Astrocyte (in vitro differentiated cells and primary cell): ENCODE measurements around the gene DRG2. TPM values are rescaled to one million over a fixed set of nuclear protein-coding genes. Genes with fewer than 3 reads are reported as not detected.

Experiments used
- DNase-seq: peaks from one replicate; pipeline ENCODE4 v3.0.0-alpha.2; 2010; ENCODE audit warnings: low read depth
- FAIRE-seq: peaks from 2 replicates; lab custom pipeline; 2011; peaks lifted over from hg19 to GRCh38; lab: Jason Lieb, UNC
- H2AFZ ChIP-seq: 2 replicates; pipeline ENCODE4 v1.6.0; 2012; ENCODE audit warnings: low read depth, low read length, inconsistent platforms
- H3K27ac ChIP-seq: 2 replicates; pipeline ENCODE4 v1.5.1; 2011; ENCODE audit warnings: low read depth, low read length, inconsistent platforms
- H3K27me3 ChIP-seq: 2 replicates; pipeline ENCODE4 v1.6.0; 2011; ENCODE audit warnings: low read length, inconsistent platforms; ENCODE audit not compliant: insufficient read depth
- H3K36me3 ChIP-seq: 2 replicates; pipeline ENCODE4 v1.5.1; 2011; ENCODE audit warnings: low read length, inconsistent platforms; ENCODE audit not compliant: insufficient read depth
- H3K4me1 ChIP-seq: 2 replicates; pipeline ENCODE4 v1.5.1; 2011; ENCODE audit warnings: low read length, inconsistent platforms; ENCODE audit not compliant: insufficient read depth
- H3K4me2 ChIP-seq: 2 replicates; pipeline ENCODE4 v1.6.0; 2012; ENCODE audit warnings: low read length, inconsistent platforms
- H3K4me3 ChIP-seq: 2 replicates; pipeline ENCODE4 v1.5.1; 2011; ENCODE audit warnings: low read depth, mild to moderate bottlenecking, low read length, inconsistent platforms; ENCODE audit not compliant: insufficient read depth
- H3K79me2 ChIP-seq: 2 replicates; pipeline ENCODE4 v1.6.0; 2012; ENCODE audit warnings: mild to moderate bottlenecking, low read length, inconsistent platforms; ENCODE audit not compliant: insufficient read depth
- H3K9ac ChIP-seq: 2 replicates; pipeline ENCODE4 v1.6.0; 2012; ENCODE audit warnings: mild to moderate bottlenecking, low read length, inconsistent platforms
- H3K9me3 ChIP-seq: 2 replicates; pipeline ENCODE4 v1.5.1; 2012; ENCODE audit warnings: low read depth, mild to moderate bottlenecking, low read length, inconsistent platforms; ENCODE audit not compliant: insufficient read depth
- H4K20me1 ChIP-seq: 2 replicates; pipeline ENCODE4 v1.6.0; 2012; ENCODE audit warnings: low read length, inconsistent platforms; ENCODE audit not compliant: insufficient read depth
- H3K27ac Mint-ChIP-seq: one replicate; pipeline ENCODE4 v1.8.0; 2021; ENCODE audit warnings: mild to moderate bottlenecking, mixed read lengths; ENCODE audit not compliant: unreplicated experiment
- H3K27me3 Mint-ChIP-seq: one replicate; pipeline ENCODE4 v1.8.0; 2021; ENCODE audit warnings: low read depth, mixed read lengths; ENCODE audit not compliant: unreplicated experiment
- H3K36me3 Mint-ChIP-seq: one replicate; pipeline ENCODE4 v1.8.0; 2021; ENCODE audit warnings: low read depth, mixed read lengths; ENCODE audit not compliant: unreplicated experiment
- H3K4me1 Mint-ChIP-seq: one replicate; pipeline ENCODE4 v1.8.0; 2021; ENCODE audit warnings: low read depth, mixed read lengths; ENCODE audit not compliant: unreplicated experiment
- H3K4me3 Mint-ChIP-seq: one replicate; pipeline ENCODE4 v1.8.0; 2021; ENCODE audit warnings: mild to moderate bottlenecking, moderate library complexity, mixed read lengths; ENCODE audit not compliant: unreplicated experiment
- H3K9me3 Mint-ChIP-seq: one replicate; pipeline ENCODE4 v1.8.0; 2021; ENCODE audit warnings: mild to moderate bottlenecking, mixed read lengths; ENCODE audit not compliant: unreplicated experiment
- EZH2 ChIP-seq: IDR thresholded peaks from 2 replicates; pipeline ENCODE4 v1.6.1; 2012; ENCODE audit warnings: mild to moderate bottlenecking, low read length, inconsistent platforms; ENCODE audit not compliant: insufficient read depth
- total RNA-seq: library from RNA; stranded (reverse); gene quantifications from 2 replicates; pipeline ENCODE4 v1.2.1, GENCODE V29; 2021
- TF ChIP-seq, protein P1 (sequence below): IDR thresholded peaks from 2 replicates; pipeline ENCODE4 v1.5.1; 2011; ENCODE audit warnings: low read depth, mild to moderate bottlenecking, inconsistent platforms, low read length, moderate library complexity; ENCODE audit not compliant: insufficient read depth

The DRG2 gene
- total RNA-seq, 1 donor from 2014 or later: 35.0 TPM

DNA sequence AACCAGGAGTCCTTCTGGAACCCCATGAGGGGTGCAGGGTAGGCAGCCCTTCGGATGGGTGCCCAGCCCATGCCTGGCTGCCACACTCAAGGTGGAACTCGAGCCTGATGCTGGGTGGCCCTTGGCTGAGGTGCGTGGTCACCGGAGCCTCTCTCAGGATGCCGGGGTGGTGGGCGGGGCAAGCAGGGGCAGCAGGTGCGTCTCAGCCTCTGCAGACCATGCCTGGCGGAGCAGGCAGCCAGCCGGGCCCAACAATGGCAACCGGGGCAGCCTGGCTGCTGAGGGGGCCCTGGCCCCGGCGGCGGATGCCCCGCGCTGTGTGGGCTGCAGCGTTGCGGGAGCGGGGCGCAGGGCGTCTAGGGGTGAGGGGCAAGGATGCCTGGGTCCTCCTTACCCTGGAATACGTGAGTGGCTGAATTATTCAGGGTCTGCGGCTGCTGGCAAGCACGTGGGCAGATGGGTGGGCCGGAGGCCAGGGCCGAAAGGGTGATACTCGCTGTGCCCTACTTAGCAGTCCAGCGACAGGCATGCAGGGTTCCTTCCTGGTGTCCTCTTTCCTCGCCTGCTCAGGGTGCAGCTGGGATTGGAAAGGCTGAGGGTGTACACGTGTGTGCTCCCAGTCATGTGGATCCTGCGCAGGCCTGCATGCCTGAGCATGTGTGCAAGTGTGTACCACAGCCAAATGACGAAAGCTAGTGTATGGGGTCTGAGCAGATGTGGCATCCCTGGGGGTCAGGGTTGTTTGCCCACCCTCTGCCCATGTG, 35.4 kb downstream of the DRG2 start:
- H3K36me3 ChIP-seq: no peaks in the 10 kb centered on the region
- no peak for FAIRE-seq
- no peak overlapping the region for H3K4me2 ChIP-seq
- H3K79me2 ChIP-seq: no peaks in the 10 kb centered on the region
- Mint-ChIP-seq H3K9me3 (peaks cover 7% of the 10 kb centered on the region), H3K4me3 (no peak overlapping the region), H3K27ac (no peak overlapping the region), H3K4me1 (no peaks in the 10 kb centered on the region), H3K27me3 (peaks cover 21% of the 10 kb centered on the region), H3K36me3 (no peaks in the 10 kb centered on the region)
- no peaks in the 10 kb centered on the region for H4K20me1 ChIP-seq
- TF ChIP-seq EZH2: no peak
- TF ChIP-seq, protein P1, sequence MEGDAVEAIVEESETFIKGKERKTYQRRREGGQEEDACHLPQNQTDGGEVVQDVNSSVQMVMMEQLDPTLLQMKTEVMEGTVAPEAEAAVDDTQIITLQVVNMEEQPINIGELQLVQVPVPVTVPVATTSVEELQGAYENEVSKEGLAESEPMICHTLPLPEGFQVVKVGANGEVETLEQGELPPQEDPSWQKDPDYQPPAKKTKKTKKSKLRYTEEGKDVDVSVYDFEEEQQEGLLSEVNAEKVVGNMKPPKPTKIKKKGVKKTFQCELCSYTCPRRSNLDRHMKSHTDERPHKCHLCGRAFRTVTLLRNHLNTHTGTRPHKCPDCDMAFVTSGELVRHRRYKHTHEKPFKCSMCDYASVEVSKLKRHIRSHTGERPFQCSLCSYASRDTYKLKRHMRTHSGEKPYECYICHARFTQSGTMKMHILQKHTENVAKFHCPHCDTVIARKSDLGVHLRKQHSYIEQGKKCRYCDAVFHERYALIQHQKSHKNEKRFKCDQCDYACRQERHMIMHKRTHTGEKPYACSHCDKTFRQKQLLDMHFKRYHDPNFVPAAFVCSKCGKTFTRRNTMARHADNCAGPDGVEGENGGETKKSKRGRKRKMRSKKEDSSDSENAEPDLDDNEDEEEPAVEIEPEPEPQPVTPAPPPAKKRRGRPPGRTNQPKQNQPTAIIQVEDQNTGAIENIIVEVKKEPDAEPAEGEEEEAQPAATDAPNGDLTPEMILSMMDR: no peak
- no peak overlapping the region for H3K9ac ChIP-seq
- H3K4me3 ChIP-seq: no peak overlapping the region
- no peaks in the 10 kb centered on the region for H3K9me3 ChIP-seq
- no peak overlapping the region for H3K27ac ChIP-seq
- no peaks in the 10 kb centered on the region for H3K4me1 ChIP-seq
- DNase-seq: no peak
- H3K27me3 ChIP-seq: peaks cover 3% of the 10 kb centered on the region
- H2AFZ ChIP-seq: no peak overlapping the region

DNA sequence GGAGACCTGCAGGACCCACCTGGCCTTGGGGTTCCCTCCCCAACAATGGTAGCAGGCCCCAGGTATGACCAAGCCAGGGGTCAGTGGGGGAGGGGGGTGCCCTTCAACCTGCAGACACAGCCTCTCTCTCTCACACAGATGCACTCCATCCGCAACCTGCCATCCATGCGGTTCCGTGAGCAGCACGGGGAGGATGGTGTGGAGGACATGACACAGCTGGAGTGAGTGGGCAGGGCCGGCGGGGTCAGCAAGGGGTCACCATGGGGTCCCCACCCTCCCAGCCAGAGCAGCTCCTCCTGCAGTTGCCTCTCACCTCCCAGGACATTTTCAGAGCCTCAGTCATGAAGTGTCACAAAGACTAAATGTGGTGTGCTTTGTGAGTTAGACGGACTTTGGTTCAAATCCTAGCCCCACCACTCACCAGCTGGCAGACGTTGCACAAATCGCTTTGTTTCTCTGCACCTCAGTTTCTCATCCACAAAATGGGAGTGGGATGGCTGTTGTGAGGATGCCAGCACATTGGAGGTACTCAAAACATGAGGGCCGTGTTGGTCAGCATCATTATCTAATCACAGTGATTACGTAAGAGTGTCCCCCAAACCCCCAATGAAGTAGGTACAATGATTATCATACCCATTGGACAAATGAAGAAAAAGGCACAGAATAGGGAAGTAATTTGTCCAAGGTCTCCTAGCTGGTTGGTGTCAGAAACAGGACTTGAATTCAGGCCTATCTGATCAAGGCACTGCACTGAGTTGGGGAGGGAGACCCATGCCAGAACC, 36.8 kb downstream of the DRG2 start:
- H3K9ac ChIP-seq: no peak overlapping the region
- peaks cover 29% of the 10 kb centered on the region for H3K27me3 Mint-ChIP-seq
- H3K79me2 ChIP-seq: no peaks in the 10 kb centered on the region
- TF ChIP-seq EZH2: no peak
- TF ChIP-seq, protein P1: no peak
- H3K27ac ChIP-seq: no peak overlapping the region
- no peaks in the 10 kb centered on the region for H3K4me1 Mint-ChIP-seq
- FAIRE-seq (no peak), DNase-seq (no peak)
- H3K27ac Mint-ChIP-seq: no peak overlapping the region
- H3K4me3 Mint-ChIP-seq: no peak overlapping the region
- H3K36me3 ChIP-seq: no peaks in the 10 kb centered on the region
- H3K36me3 Mint-ChIP-seq: no peaks in the 10 kb centered on the region
- H3K4me2 ChIP-seq: no peak overlapping the region
- H2AFZ ChIP-seq: no peak overlapping the region
- H3K9me3 ChIP-seq: no peaks in the 10 kb centered on the region
- H3K4me3 ChIP-seq: no peak overlapping the region
- no peaks in the 10 kb centered on the region for H3K4me1 ChIP-seq
- peaks cover 3% of the 10 kb centered on the region for H3K27me3 ChIP-seq
- no peaks in the 10 kb centered on the region for H4K20me1 ChIP-seq
- H3K9me3 Mint-ChIP-seq: peaks cover 6% of the 10 kb centered on the region
